OCI-LY3 (cell line): Measurements from ENCODE around the gene OCIAD1.
"Not testable (repeated sequence)": the region's sequence is repeated elsewhere in the genome, so short reads cannot be mapped to it uniquely, and the experiment has no call there.

Experiments used
- H2AFZ ChIP-seq: fragments of 200-600, 300-600 bp; shearing (Covaris generic); 2 replicates; pipeline ENCODE4 v1.6.0; 2014; ENCODE audit warnings: antibody characterized with exemption, low read depth, low read length
- H3K27ac ChIP-seq: fragments of 200-600, 300-600 bp; sonication (generic); 2 replicates; pipeline ENCODE4 v1.5.1; 2014; ENCODE audit warnings: mild to moderate bottlenecking, low read length, moderate library complexity, mixed read lengths
- H3K27me3 ChIP-seq: fragments of 200-600, 300-600 bp; sonication (generic); 2 replicates; pipeline ENCODE4 v1.6.1; 2014; ENCODE audit warnings: low read depth, low read length, mixed read lengths
- H3K36me3 ChIP-seq: fragments of 200-600, 300-600 bp; sonication (generic); replicated peaks from 2 replicates; pipeline ENCODE3; 2014; ENCODE audit warnings: low read depth, low read length, mixed read lengths
- H3K4me1 ChIP-seq: fragments of 300-600, 200-600 bp; sonication (generic); 2 replicates; pipeline ENCODE4 v1.6.1; 2014; ENCODE audit warnings: low read length, mixed read lengths
- H3K4me2 ChIP-seq: fragments of 200-600, 300-600 bp; sonication (generic); 2 replicates; pipeline ENCODE4 v1.6.1; 2014; ENCODE audit warnings: low read length, mixed read lengths
- H3K4me3 ChIP-seq: fragments of 300-600, 200-600 bp; sonication (generic); 2 replicates; pipeline ENCODE4 v1.5.1; 2014; ENCODE audit warnings: antibody characterized with exemption, mild to moderate bottlenecking, low read length, moderate library complexity
- H3K79me2 ChIP-seq: fragments of 300-600, 200-600 bp; shearing (Covaris generic); 2 replicates; pipeline ENCODE4 v1.6.1; 2014; ENCODE audit warnings: mild to moderate bottlenecking, low read length, mixed read lengths
- H3K9ac ChIP-seq: fragments of 300-600, 200-600 bp; shearing (Covaris generic); 2 replicates; pipeline ENCODE4 v1.6.0; 2014; ENCODE audit warnings: mild to moderate bottlenecking, low read length, moderate library complexity
- H3K9me3 ChIP-seq: fragments of 200-600, 300-600 bp; shearing (Covaris generic); 2 replicates; pipeline ENCODE4 v1.6.1; 2014; ENCODE audit warnings: low read length, mixed read lengths; ENCODE audit not compliant: insufficient read depth
- H4K20me1 ChIP-seq: fragments of 200-600, 300-600 bp; sonication (generic); 2 replicates; pipeline ENCODE4 v1.6.1; 2016; ENCODE audit warnings: low read length, mixed read lengths; ENCODE audit not compliant: insufficient read depth
- CTCF ChIP-seq: fragments of 200-600, 300-600 bp; sonication (generic); IDR thresholded peaks from 2 replicates; pipeline ENCODE4 v1.5.1; 2014; ENCODE audit warnings: antibody characterized with exemption, low read length, low read depth
- EZH2phosphoT487 ChIP-seq: fragments of 200-600 bp; shearing (Covaris generic); IDR thresholded peaks from 2 replicates; pipeline ENCODE4 v1.6.1; 2018; ENCODE audit warnings: antibody characterized with exemption, mixed run types, low read depth

Gene OCIAD1

GRCh38 chr4:48812866-48813265 lies 18.0 kb upstream of the OCIAD1 start:
- H3K27me3 ChIP-seq: no peaks in the 10 kb centered on the region

GRCh38 chr4:48813964-48814363 lies 16.9 kb upstream of the OCIAD1 start:
- H4K20me1 ChIP-seq: no peaks in the 10 kb centered on the region
- TF ChIP-seq CTCF (no peak), EZH2phosphoT487 (no peak)
- peaks cover 17% of the 10 kb centered on the region for H3K4me1 ChIP-seq
- H3K79me2 ChIP-seq: no peaks in the 10 kb centered on the region
- no peak overlapping the region for H2AFZ ChIP-seq
- H3K9ac ChIP-seq: no peak overlapping the region
- no peaks in the 10 kb centered on the region for H3K27me3 ChIP-seq
- no peaks in the 10 kb centered on the region for H3K36me3 ChIP-seq
- no peak overlapping the region for H3K4me2 ChIP-seq
- H3K27ac ChIP-seq: no peak overlapping the region
- H3K4me3 ChIP-seq: no peak overlapping the region
- no peaks in the 10 kb centered on the region for H3K9me3 ChIP-seq

More at GRCh38 chr4:48812866-48813265, 18.0 kb upstream of the OCIAD1 start:
- H3K9ac ChIP-seq: no peak overlapping the region
- H3K9me3 ChIP-seq: no peaks in the 10 kb centered on the region
- H3K4me2 ChIP-seq: no peak overlapping the region
- no peaks in the 10 kb centered on the region for H3K79me2 ChIP-seq
- TF ChIP-seq EZH2phosphoT487 (no peak), CTCF (no peak)
- H4K20me1 ChIP-seq: no peaks in the 10 kb centered on the region
- no peak overlapping the region for H2AFZ ChIP-seq
- H3K27ac ChIP-seq: no peak overlapping the region
- H3K4me1 ChIP-seq: peaks cover 17% of the 10 kb centered on the region
- no peak overlapping the region for H3K4me3 ChIP-seq
- H3K36me3 ChIP-seq: no peaks in the 10 kb centered on the region

DNA sequence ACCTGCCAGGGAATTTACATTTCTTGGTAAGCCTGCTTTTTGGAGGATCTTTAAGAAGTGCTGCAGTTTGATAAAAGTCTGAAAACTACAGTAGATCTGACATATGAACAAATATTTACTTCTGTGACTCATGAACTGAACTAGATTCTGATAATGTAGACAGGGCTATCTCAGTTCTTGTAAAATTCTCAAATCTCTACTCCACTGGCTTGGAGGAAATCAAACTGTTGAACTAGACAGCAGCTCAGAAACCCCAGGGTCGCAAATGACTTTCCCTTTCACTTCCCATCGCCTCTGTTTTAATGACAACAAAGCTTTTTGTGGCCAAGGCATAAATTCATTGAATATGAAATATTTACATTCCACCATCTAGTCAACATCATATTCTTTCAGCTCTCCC lies 15.4 kb upstream of the OCIAD1 start:
- H3K4me3 ChIP-seq: no peak overlapping the region
- H3K4me2 ChIP-seq: peak overlapping the region; percentile 45
- no peaks in the 10 kb centered on the region for H3K9me3 ChIP-seq
- no peaks in the 10 kb centered on the region for H3K36me3 ChIP-seq
- no peak overlapping the region for H2AFZ ChIP-seq
- TF ChIP-seq EZH2phosphoT487 (no peak), CTCF (no peak)
- H4K20me1 ChIP-seq: no peaks in the 10 kb centered on the region
- H3K9ac ChIP-seq: no peak overlapping the region
- H3K79me2 ChIP-seq: no peaks in the 10 kb centered on the region
- H3K4me1 ChIP-seq: peaks cover 17% of the 10 kb centered on the region
- no peak overlapping the region for H3K27ac ChIP-seq
- H3K27me3 ChIP-seq: no peaks in the 10 kb centered on the region

DNA sequence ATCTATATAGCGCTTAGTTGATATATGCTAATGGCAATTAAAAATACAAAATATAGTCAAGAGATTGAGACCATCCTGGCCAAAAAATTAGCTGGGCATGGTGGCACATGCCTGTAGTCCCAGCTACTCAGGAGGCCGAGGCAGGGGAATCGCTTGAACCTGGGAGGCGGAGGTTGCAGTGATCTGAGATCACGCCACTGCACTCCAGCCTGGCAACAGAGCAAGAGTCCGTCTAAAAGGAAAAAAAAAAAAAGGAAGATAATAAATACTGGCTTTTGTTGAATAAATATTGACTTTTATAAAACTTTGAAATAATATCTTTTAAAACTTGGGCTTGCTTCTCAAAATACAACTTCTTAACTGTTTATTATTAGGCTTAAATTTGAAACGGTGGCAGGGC lies 14.6 kb upstream of the OCIAD1 start:
- H3K4me3 ChIP-seq, H3K36me3 ChIP-seq, H3K9me3 ChIP-seq, H3K27me3 ChIP-seq, H2AFZ ChIP-seq, H3K9ac ChIP-seq, H3K79me2 ChIP-seq, H3K4me2 ChIP-seq, H3K27ac ChIP-seq, H4K20me1 ChIP-seq: not testable (repeated sequence)
- H3K4me1 ChIP-seq: peaks cover 17% of the 10 kb centered on the region

DNA sequence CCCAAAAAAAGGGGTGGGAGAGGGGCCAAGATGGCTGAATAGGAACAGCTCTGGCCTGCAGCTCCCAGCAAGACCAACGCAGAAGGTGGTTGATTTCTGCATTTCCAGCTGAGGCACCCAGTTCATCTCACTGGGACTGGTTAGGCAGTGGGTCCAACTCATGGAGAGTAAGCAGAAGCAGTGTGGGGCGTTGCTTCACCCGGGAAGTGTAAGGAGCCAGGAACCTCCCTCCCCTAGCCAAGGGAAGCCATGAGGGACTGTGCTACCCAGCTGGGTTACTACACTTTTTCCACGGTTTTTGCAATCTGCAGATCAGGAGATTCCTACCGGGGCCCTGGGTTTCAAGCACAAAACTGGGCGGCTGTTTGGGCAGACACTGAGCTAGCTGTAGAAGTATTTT lies 13.9 kb upstream of the OCIAD1 start:
- Histone ChIP-seq H3K4me2 (no peak overlapping the region), H3K36me3 (no peaks in the 10 kb centered on the region), H3K79me2 (no peaks in the 10 kb centered on the region), H3K4me3 (no peak overlapping the region), H3K9ac (no peak overlapping the region), H3K4me1 (peaks cover 14% of the 10 kb centered on the region), H3K27me3 (no peaks in the 10 kb centered on the region), H4K20me1 (no peaks in the 10 kb centered on the region), H3K9me3 (no peaks in the 10 kb centered on the region), H3K27ac (no peak overlapping the region), H2AFZ (no peak overlapping the region)
- TF ChIP-seq EZH2phosphoT487: no peak
- no peak for TF ChIP-seq CTCF

- H3K4me2 ChIP-seq, H3K9me3 ChIP-seq, H3K4me3 ChIP-seq, H3K9ac ChIP-seq, H3K27me3 ChIP-seq, H4K20me1 ChIP-seq, H2AFZ ChIP-seq, H3K36me3 ChIP-seq, H3K79me2 ChIP-seq, H3K27ac ChIP-seq, H3K4me1 ChIP-seq: not testable (repeated sequence)
Observed at GRCh38 chr4:48821431-48821830, 9.5 kb upstream of the OCIAD1 start.
